IPS DF 6.9 (cell line): ENCODE data around the gene UNC79.

Experiments used
- DNase-seq: peaks from one replicate; pipeline ENCODE4 v3.0.0-alpha.2; 2013; ENCODE audit warnings: low read depth, low spot score
- H3K27ac ChIP-seq: one replicate; pipeline ENCODE4 v1.5.1; 2013; ENCODE audit warnings: low read length, control low read depth
- H3K27me3 ChIP-seq: 2 replicates; pipeline ENCODE4 v1.6.1; 2013; ENCODE audit warnings: mild to moderate bottlenecking, low read length; ENCODE audit not compliant: control insufficient read depth, insufficient read depth
- H3K36me3 ChIP-seq: 2 replicates; pipeline ENCODE4 v1.6.1; 2013; ENCODE audit warnings: low read length; ENCODE audit not compliant: control insufficient read depth, insufficient read depth
- H3K4me1 ChIP-seq: 2 replicates; pipeline ENCODE4 v1.6.1; 2013; ENCODE audit warnings: low read length; ENCODE audit not compliant: control insufficient read depth, insufficient read depth
- H3K4me3 ChIP-seq: 2 replicates; pipeline ENCODE4 v1.5.1; 2013; ENCODE audit warnings: mild to moderate bottlenecking, low read length
- H3K9me3 ChIP-seq: 2 replicates; pipeline ENCODE4 v1.6.1; 2013; ENCODE audit warnings: low read length, inconsistent platforms; ENCODE audit not compliant: control insufficient read depth, insufficient read depth
- WGBS: extraction: QIAGEN DNeasy Blood & Tissue Kit; methylation state at CpG from one replicate; pipeline ENCODE4 v1.1.7; 2013; ENCODE audit warnings: mixed read lengths, missing lambda C conversion rate; ENCODE audit not compliant: insufficient read length, insufficient coverage; 5-methylcytosine and 5-hydroxymethylcytosine counted together

Gene UNC79

GRCh38 chr14:93745603-93746273 is 315.0 kb downstream of the UNC79 start:
- Histone ChIP-seq H3K27me3 (no peaks in the 10 kb centered on the region), H3K4me1 (peaks cover 7% of the 10 kb centered on the region), H3K36me3 (no peaks in the 10 kb centered on the region), H3K27ac (no peak overlapping the region), H3K9me3 (no peaks in the 10 kb centered on the region), H3K4me3 (no peak overlapping the region)
- DNase-seq = no peak
- WGBS = no CpG with 5 or more reads among the region's 13 CpGs

- no peak overlapping the region for H3K4me3 ChIP-seq
- DNase-seq = no peak
- H3K4me1 ChIP-seq = peaks cover 7% of the 10 kb centered on the region
- H3K9me3 ChIP-seq = no peaks in the 10 kb centered on the region
- no CpG with 5 or more reads among the region's 15 CpGs for WGBS
- H3K36me3 ChIP-seq = no peaks in the 10 kb centered on the region
- no peak overlapping the region for H3K27ac ChIP-seq
- no peaks in the 10 kb centered on the region for H3K27me3 ChIP-seq
Measured at GRCh38 chr14:93747102-93747501, 316.4 kb downstream of the UNC79 start.

GRCh38 chr14:93747560-93747959 is 316.8 kb downstream of the UNC79 start:
- no peak for DNase-seq
- Histone ChIP-seq H3K4me3 (no peak overlapping the region), H3K36me3 (no peaks in the 10 kb centered on the region), H3K27me3 (no peaks in the 10 kb centered on the region), H3K9me3 (no peaks in the 10 kb centered on the region), H3K4me1 (peaks cover 7% of the 10 kb centered on the region), H3K27ac (no peak overlapping the region)
- 100% methylated on average over 1 of the region's 1 CpG for WGBS

- no peaks in the 10 kb centered on the region for H3K9me3 ChIP-seq
- no peak overlapping the region for H3K27ac ChIP-seq
- peaks cover 7% of the 10 kb centered on the region for H3K4me1 ChIP-seq
- WGBS = no CpG with 5 or more reads among the region's 25 CpGs
- no peaks in the 10 kb centered on the region for H3K36me3 ChIP-seq
- H3K27me3 ChIP-seq = no peaks in the 10 kb centered on the region
- H3K4me3 ChIP-seq = no peak overlapping the region
- no peak for DNase-seq
Measured at GRCh38 chr14:93748208-93749075, 317.7 kb downstream of the UNC79 start.

- H3K27me3 ChIP-seq = no peaks in the 10 kb centered on the region
- H3K36me3 ChIP-seq = no peaks in the 10 kb centered on the region
- H3K4me3 ChIP-seq = no peak overlapping the region
- no CpG with 5 or more reads among the region's 8 CpGs for WGBS
- H3K4me1 ChIP-seq = peaks cover 7% of the 10 kb centered on the region
- no peak overlapping the region for H3K27ac ChIP-seq
- no peaks in the 10 kb centered on the region for H3K9me3 ChIP-seq
- no peak for DNase-seq
Measured at GRCh38 chr14:93749076-93749420, 318.3 kb downstream of the UNC79 start.

GRCh38 chr14:93751946-93752655 is 321.4 kb downstream of the UNC79 start:
- Histone ChIP-seq H3K27ac (no peak overlapping the region), H3K4me3 (no peak overlapping the region), H3K27me3 (no peaks in the 10 kb centered on the region), H3K9me3 (no peaks in the 10 kb centered on the region), H3K4me1 (no peaks in the 10 kb centered on the region), H3K36me3 (no peaks in the 10 kb centered on the region)
- no peak for DNase-seq
- no CpG with 5 or more reads among the region's 19 CpGs for WGBS

- no CpG with 5 or more reads among the region's 4 CpGs for WGBS
- no peak overlapping the region for H3K27ac ChIP-seq
- no peaks in the 10 kb centered on the region for H3K27me3 ChIP-seq
Measured at GRCh38 chr14:93752980-93753561, 322.3 kb downstream of the UNC79 start.

GRCh38 chr14:93753647-93754046 is 322.9 kb downstream of the UNC79 start:
- Histone ChIP-seq H3K4me3 (no peak overlapping the region), H3K27ac (no peak overlapping the region), H3K9me3 (no peaks in the 10 kb centered on the region), H3K36me3 (no peaks in the 10 kb centered on the region), H3K4me1 (no peaks in the 10 kb centered on the region), H3K27me3 (no peaks in the 10 kb centered on the region)
- no peak for DNase-seq
- no CpG with 5 or more reads among the region's 8 CpGs for WGBS

More at GRCh38 chr14:93752980-93753561, 322.3 kb downstream of the UNC79 start:
- no peaks in the 10 kb centered on the region for H3K4me1 ChIP-seq
- H3K9me3 ChIP-seq = no peaks in the 10 kb centered on the region
- DNase-seq = no peak
- H3K36me3 ChIP-seq = no peaks in the 10 kb centered on the region
- H3K4me3 ChIP-seq = no peak overlapping the region

GRCh38 chr14:93757206-93757605 is 326.5 kb downstream of the UNC79 start:
- Histone ChIP-seq H3K9me3 (no peaks in the 10 kb centered on the region), H3K36me3 (no peaks in the 10 kb centered on the region), H3K27ac (no peak overlapping the region), H3K27me3 (no peaks in the 10 kb centered on the region), H3K4me3 (no peak overlapping the region), H3K4me1 (no peaks in the 10 kb centered on the region)
- no peak for DNase-seq
- no CpG with 5 or more reads among the region's 12 CpGs for WGBS
